GM12865 (cell line): ENCODE data around the gene LGALS9C.
"Not testable (repeated sequence)": the region's sequence is repeated elsewhere in the genome, so short reads cannot be mapped to it uniquely, and the experiment has no call there.

ENCODE experiments used
- DNase-seq: peaks from one replicate; pipeline ENCODE4 v3.0.0; 2010; ENCODE audit warnings: low read depth
- H3K4me3 ChIP-seq: 2 replicates; pipeline ENCODE4 v1.5.1; 2011; ENCODE audit warnings: mild to moderate bottlenecking, low read depth, low read length, control low read depth

LGALS9C gene

DNA sequence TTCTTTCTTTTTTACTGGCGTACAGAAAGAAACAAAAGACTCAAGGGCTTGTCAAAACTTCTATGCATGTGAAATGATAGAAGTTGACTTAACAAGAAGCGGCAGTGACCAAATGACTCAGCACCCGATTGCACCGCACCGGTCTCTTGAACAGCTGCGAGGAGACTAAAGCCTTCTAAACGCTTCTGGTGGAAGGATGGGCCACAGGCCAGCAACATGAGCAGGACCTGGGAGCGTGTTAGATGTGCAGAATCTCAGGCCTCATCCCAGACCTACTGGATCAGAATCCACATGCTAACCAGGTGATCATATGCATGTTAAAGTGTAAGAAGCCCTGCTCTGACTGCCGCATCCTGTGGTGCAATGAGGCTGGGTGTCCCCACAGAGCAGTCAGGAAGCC lies 31.1 kb downstream of the LGALS9C start:
- H3K4me3 ChIP-seq, DNase-seq: not testable (repeated sequence)

DNA sequence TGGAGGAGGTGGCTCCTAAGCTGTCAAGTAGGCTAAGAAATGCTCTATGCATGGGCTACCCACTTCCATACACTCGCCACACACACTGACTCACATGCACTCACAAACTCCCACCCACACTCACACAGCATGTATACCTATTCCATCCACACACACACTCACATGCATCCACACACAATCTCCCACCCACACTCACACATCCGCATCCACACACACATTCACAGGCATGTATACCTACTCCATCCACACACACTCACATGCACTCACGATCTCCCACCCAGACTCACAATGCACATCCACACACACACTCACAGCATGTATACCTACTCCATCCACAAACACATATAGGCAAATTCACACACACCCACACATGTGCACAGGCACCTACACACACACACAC lies 32.1 kb downstream of the LGALS9C start:
- not testable (repeated sequence) for H3K4me3 ChIP-seq, DNase-seq

DNA sequence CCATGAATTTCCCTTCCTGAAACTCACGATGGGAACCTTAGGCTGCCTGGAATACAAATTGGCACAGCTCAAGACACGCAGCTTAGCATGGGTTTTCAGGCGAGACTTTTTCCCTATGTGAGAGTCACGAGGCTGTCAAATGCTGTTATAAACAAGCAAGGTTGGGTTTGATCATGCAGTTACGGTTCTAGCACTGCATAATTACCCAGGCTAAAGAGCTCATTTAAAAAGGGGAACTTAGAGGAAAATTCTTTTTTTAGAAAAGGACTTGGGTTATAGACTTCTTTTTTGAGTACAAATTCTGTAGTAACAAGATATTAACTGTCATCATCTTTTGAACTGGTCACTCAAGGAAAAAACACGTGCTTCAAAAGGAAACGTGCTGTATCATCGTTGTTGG lies 44.5 kb downstream of the LGALS9C start:
- not testable (repeated sequence) for DNase-seq, H3K4me3 ChIP-seq

DNA sequence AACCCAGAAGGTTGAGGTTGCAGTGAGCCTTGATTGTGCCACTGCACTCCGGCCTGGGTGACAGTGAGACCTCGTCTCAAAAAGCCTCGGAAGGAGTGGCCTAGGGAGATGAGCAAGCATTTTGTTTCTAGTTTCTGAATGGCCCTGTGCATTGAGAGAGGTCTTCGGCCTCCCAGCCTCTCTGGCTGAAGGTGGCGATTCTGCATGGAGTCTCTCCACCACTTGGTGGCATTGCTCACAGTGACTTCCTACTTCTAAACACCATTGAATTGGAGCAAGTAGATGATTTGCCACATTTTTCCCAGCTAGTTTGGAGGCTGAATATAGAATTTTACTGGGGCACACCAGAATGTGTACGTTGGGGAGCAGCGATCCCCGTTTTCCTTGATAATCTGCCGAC lies 48.4 kb downstream of the LGALS9C start:
- not testable (repeated sequence) for H3K4me3 ChIP-seq, DNase-seq

DNA sequence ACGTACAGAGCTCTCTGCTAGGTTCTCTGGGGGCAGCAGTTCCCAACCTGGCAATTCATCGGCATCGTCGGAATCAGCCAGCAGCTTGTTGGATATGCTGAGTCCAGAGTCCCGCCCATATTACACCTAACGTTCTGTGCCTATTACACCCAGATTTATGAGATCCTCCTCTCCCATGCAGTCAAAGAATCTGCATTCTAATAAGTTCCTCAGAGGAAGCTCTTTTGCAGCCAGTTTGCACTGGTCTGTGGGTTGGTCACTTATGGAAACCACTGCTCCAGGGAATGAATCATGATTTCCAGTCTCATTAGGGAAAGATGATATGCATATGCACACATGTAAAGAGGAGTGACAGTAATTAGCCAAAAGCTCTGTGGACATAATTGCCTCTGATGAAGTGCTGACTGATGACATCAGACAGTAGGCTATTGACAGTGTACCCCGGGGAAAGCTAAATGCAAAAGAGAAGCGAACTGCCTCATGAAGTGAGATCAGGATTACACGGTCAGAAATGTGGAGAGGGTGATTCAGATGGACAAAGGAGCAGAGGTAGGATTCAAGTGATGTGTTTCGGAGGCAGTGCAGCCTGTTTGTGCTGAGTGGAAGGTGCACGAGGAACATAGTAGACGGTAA lies 49.7 kb downstream of the LGALS9C start:
- DNase-seq, H3K4me3 ChIP-seq: not testable (repeated sequence)

DNA sequence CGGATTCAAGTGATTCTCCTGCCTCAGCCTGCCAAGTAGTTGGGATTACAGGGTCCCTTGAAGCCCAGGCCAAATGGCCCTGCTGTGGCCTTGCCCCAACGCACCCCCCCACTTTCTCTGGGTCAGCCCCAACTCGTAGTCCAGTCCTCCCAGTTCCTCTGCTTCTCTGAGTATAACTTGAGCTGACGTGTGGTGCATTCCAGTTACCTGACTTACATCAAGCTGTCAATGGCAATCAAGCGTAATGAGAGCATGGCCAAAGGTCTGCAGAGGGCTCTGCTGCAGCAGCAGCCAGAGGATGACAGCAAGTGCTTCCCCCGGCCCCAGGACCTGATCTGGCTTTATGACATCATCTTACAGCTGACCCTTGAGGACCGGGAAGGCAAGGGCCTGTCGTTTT lies 50.8 kb downstream of the LGALS9C start:
- DNase-seq, H3K4me3 ChIP-seq: not testable (repeated sequence)

DNA sequence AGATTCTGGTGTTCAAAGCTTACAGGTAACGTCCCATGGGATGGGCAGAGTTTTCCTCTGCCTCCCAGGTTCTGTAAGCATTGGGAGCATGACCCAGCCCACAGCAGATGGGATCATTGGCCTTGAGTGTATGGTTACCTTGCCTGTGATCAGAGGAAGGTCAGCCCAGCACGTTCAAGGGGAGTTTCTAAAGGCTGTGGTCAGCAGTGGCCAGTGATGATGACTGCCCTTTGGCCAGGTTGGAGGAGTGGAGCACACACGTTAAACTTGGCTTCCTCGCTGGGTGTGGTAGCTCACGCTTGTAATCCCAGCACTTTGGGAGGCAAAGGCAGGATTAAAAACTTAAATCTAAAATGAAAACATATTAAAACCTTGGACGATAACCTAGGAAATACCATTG lies 51.8 kb downstream of the LGALS9C start:
- not testable (repeated sequence) for H3K4me3 ChIP-seq, DNase-seq

DNA sequence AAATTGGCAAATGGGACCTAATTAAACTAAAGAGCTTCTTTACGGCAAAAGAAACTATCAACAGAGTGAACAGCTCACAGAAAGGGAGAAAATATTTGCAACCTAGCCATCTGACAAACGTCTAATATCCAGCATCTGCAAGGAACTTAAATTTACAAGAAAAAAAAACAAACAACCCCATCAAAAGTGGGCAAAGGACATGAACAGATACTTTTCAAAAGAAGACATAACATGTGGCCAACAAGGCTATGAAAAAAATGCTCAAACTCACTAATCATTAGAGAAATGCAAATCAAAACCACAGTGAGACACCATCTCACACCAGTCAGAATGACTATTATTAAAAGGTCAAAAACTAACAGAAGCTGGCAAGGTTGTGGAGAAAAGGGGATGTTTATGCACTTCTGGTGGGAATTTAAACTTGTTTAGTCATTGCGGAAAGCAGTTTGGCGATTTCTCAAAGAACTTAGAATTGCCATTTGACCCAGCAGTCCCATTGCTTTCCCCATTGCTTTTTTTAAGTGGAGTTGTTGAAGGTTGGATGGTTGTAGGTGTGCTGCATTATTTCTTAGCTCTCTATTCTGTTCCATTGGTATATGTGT lies 52.4 kb downstream of the LGALS9C start:
- H3K4me3 ChIP-seq, DNase-seq: not testable (repeated sequence)

DNA sequence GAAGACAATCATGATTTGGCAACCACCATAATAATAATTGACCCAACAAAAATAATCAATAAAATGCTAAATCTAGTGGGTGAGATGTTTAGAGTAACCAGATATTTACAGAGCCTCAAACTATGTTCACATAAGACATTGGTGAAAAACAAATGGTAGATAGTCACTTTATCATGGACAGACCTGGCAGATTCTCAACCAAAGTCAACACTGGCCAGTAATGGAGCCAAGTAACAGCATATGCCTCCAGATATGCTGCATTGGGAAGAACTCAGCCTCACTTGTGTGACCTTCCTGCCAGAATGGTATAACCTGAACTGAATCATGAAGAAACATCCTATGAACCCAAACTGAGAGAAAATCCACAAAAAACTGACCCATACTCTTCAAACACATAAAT lies 53.8 kb downstream of the LGALS9C start:
- DNase-seq, H3K4me3 ChIP-seq: not testable (repeated sequence)

DNA sequence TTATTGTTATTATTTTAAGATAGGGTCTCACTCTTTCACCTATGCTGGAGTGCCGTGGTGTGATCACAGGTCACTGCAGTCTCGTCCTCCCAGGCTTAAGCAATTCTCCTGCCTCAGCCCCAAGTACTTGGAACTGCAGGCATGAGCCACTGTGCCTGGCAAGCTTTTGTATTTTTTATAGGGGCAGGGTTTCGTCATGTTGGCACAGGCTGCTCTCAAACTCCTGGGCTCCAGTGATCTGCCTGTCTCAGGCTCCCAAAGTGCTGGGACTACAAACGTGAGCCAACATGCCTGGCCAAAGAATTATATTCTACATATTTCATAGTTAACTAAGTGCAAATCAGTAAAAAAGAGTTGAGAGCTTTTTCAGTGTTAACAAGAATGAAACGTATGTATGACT lies 65.6 kb downstream of the LGALS9C start:
- not testable (repeated sequence) for DNase-seq, H3K4me3 ChIP-seq

DNA sequence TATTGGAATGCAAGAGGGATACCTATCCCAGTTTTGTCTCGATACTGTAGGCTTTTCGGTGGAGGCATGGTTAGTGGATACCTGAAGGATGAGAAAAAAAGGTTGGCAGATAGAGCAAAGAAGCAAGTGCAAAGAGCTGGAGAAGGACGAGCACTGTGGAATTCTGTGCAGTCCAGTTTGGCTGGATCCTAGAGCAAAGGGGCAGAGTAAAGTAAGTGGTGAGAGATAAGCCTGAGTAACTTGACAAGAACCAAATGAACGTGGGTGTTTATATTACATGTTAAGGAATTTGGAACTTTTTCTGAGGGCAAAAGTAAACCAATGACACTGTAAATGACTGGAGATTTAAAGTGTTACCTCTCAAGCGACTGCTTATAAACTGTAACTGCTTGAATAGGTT lies 66.3 kb downstream of the LGALS9C start:
- not testable (repeated sequence) for H3K4me3 ChIP-seq, DNase-seq
